Neural cell (in vitro differentiated cells): Measurements from ENCODE around the gene UFD1. TPM values are rescaled to one million over a fixed set of nuclear protein-coding genes. Genes with fewer than 3 reads are reported as not detected.

ENCODE experiments used
- H2AFZ ChIP-seq: fragments of 200-600, 300-800 bp; sonication (generic), shearing (Covaris generic); 2 replicates; pipeline ENCODE4 v1.6.0; 2014; ENCODE audit warnings: low read depth, mild to moderate bottlenecking, antibody characterized with exemption, low read length, moderate library complexity
- H3F3A ChIP-seq: fragments of 200-600 bp; shearing (Covaris generic); 2 replicates; pipeline ENCODE4 v1.6.1; 2016; ENCODE audit warnings: mild to moderate bottlenecking, moderate library complexity, mixed read lengths, antibody characterized with exemption, low read length; ENCODE audit not compliant: insufficient read depth, poor library complexity, severe bottlenecking
- H3K27ac ChIP-seq: fragments of 200-600, 300-800 bp; sonication (generic), shearing (Covaris generic); 2 replicates; pipeline ENCODE4 v1.5.1; 2014; ENCODE audit warnings: mild to moderate bottlenecking, low read length, moderate library complexity
- H3K27me3 ChIP-seq: fragments of 300-800, 200-600 bp; sonication (generic), shearing (Covaris generic); 2 replicates; pipeline ENCODE4 v1.6.0; 2014; ENCODE audit warnings: mild to moderate bottlenecking, low read depth, low read length, moderate library complexity; ENCODE audit not compliant: insufficient read depth
- H3K36me3 ChIP-seq: fragments of 300-800, 200-600 bp; sonication (generic), shearing (Covaris generic); 2 replicates; pipeline ENCODE4 v1.5.1; 2014; ENCODE audit warnings: mild to moderate bottlenecking, antibody characterized with exemption, low read length, moderate library complexity; ENCODE audit not compliant: insufficient read depth
- H3K4me2 ChIP-seq: fragments of 300-800, 200-600 bp; sonication (generic), shearing (Covaris generic); 2 replicates; pipeline ENCODE4 v1.6.0; 2014; ENCODE audit warnings: mild to moderate bottlenecking, low read length
- H3K4me3 ChIP-seq: fragments of 300-800, 200-600 bp; sonication (generic), shearing (Covaris generic); 2 replicates; pipeline ENCODE4 v1.5.1; 2014; ENCODE audit warnings: mild to moderate bottlenecking, low read length, moderate library complexity
- H3K79me2 ChIP-seq: fragments of 200-600 bp; shearing (Covaris generic); replicated peaks from 2 replicates; pipeline ENCODE4 v1.6.0; 2014; ENCODE audit warnings: mild to moderate bottlenecking, low read length, moderate library complexity; ENCODE audit not compliant: insufficient read depth
- H3K9ac ChIP-seq: fragments of 300-800, 200-600 bp; sonication (generic), shearing (Covaris generic); 2 replicates; pipeline ENCODE4 v1.6.1; 2016; ENCODE audit warnings: mild to moderate bottlenecking, low read length, mixed read lengths
- H3K9me2 ChIP-seq: fragments of 200-600 bp; shearing (Covaris generic); 2 replicates; pipeline ENCODE4 v1.6.1; 2016; ENCODE audit warnings: mild to moderate bottlenecking, low read length, mixed read lengths; ENCODE audit not compliant: insufficient read depth
- H3K9me3 ChIP-seq: fragments of 200-600, 300-800 bp; sonication (generic), shearing (Covaris generic); 2 replicates; pipeline ENCODE4 v1.6.1; 2016; ENCODE audit warnings: mild to moderate bottlenecking, mixed run types, low read length, moderate library complexity, mixed read lengths
- H4K20me1 ChIP-seq: fragments of 200-600 bp; shearing (Covaris generic); 2 replicates; pipeline ENCODE4 v1.6.1; 2016; ENCODE audit warnings: mild to moderate bottlenecking, mixed run types; ENCODE audit not compliant: insufficient read depth
- EP300 ChIP-seq: fragments of 450-650 bp; conservative IDR thresholded peaks from 2 replicates; pipeline ENCODE4 v1.6.1; 2014; ENCODE audit warnings: antibody characterized with exemption, mild to moderate bottlenecking, moderate library complexity; ENCODE audit not compliant: poor library complexity, severe bottlenecking
- EZH2 ChIP-seq: fragments of 200-600, 300-800 bp; shearing (Covaris generic), sonication (generic); IDR thresholded peaks from 2 replicates; pipeline ENCODE4 v1.6.1; 2014; ENCODE audit warnings: antibody characterized with exemption, low read length, borderline replicate concordance, mild to moderate bottlenecking; ENCODE audit not compliant: insufficient read depth, poor library complexity, severe bottlenecking
- MXI1 ChIP-seq: fragments of 450-650 bp; conservative IDR thresholded peaks from 2 replicates; pipeline ENCODE4 v1.6.1; 2014; ENCODE audit warnings: antibody characterized with exemption, mild to moderate bottlenecking; ENCODE audit not compliant: poor library complexity, severe bottlenecking
- POLR2AphosphoS5 ChIP-seq: IDR thresholded peaks from 2 replicates; pipeline ENCODE4 v1.6.1; 2012
- RAD21 ChIP-seq: fragments of 450-650 bp; conservative IDR thresholded peaks from 2 replicates; pipeline ENCODE4 v1.6.1; 2014; ENCODE audit warnings: antibody characterized with exemption, mild to moderate bottlenecking, moderate library complexity
- SMC3 ChIP-seq: fragments of 450-650 bp; conservative IDR thresholded peaks from 2 replicates; pipeline ENCODE4 v1.6.1; 2014; ENCODE audit warnings: antibody characterized with exemption, mild to moderate bottlenecking, moderate library complexity; ENCODE audit not compliant: poor library complexity
- TAF1 ChIP-seq: IDR thresholded peaks from 2 replicates; pipeline ENCODE4 v1.6.1; 2012; ENCODE audit warnings: low read depth
- polyA plus RNA-seq: library from polyadenylated mRNA; depleted of rRNA; stranded (reverse); fragments of >200 nt; gene quantifications from 2 replicates; pipeline ENCODE4 v1.2.3, GENCODE V29; 2014
- TF ChIP-seq, protein P1 (sequence below): IDR thresholded peaks from 2 replicates; pipeline ENCODE4 v1.6.1; 2012; ENCODE audit warnings: borderline replicate concordance
- TF ChIP-seq, protein P2 (sequence below): fragments of 450-650 bp; IDR thresholded peaks from 2 replicates; pipeline ENCODE4 v1.5.1; 2014; ENCODE audit warnings: antibody characterized with exemption, mild to moderate bottlenecking, moderate library complexity; ENCODE audit not compliant: poor library complexity, severe bottlenecking

Gene UFD1
- polyA plus RNA-seq, 1 donor from 2014 or later = 56.9 TPM

DNA sequence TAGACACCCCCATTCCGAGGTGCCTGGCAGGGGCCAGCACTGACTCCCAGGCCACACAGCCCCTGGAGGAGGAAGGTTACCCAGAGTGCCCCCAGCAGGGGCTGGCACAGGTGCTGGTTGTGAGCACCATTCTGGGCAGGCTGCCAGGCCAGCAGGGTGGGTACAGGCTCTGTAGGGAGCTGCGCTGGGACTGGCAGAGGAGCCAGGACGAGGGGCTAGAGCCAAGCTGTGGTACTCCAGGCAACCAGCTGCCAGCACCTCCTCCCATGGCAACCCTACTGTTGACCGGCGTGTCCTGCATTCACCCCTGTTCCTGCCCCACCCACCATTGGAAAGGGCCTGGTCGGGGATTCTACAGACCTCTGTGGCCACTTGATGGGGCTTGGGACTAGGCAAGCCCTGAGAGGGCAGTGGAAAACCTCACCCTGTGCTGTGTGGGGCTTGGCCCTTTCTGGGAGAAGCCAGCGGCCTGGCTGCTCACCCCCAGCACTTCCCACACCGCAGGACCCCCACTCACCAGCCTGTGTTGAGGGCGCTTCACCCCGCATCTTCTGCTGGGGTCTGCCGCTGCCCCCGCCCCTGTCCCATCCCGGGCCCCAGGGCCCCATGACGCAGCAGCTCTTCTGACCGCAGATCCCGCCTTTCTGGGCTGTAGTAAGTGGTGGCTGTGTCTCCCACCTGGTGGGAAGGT lies 43.3 kb upstream of the UFD1 start:
- Histone ChIP-seq H3K79me2 (no peaks in the 10 kb centered on the region), H4K20me1 (no peaks in the 10 kb centered on the region), H3K4me2 (no peak overlapping the region)

DNA sequence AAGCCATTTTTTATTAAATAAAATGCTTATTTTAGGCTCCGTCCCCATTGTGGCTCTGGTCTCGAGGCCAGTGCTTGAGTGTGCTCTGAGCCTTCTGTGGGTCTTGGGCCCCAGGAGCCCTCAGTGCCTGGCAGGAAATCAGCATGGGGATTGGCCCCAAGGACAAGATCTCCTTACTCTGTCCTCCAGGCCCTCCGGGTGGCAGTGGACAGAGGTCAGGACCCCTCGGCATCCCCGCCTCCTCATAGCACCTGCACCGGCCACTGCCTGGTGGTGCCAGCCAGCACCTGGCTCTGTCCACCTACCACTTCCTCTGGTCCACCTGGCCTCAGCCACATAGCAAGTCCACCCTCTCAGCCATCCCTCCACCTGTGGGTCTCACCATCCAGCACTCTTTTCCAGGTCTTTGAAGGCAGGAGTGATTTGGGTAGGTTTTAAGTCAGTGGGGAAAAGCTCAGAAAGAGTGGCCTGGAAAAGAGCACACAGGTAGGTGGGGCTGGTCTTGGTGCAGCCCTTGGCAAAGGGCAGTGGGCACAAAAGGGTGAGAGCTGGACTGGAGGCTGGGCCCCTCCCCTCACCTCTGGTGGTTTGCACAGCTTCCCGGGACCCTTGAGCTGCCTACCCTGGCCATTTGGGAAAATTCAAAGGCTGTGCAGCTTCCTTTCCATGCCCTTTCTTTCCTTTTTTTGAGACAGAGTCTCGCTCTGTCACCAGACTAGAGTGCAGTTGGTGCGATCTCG lies 41.7 kb upstream of the UFD1 start:
- Histone ChIP-seq H3K9me2 (no peaks in the 10 kb centered on the region), H3K4me3 (no peak overlapping the region), H3K4me2 (no peak overlapping the region), H3F3A (no peaks in the 10 kb centered on the region), H3K36me3 (no peaks in the 10 kb centered on the region), H3K27me3 (peaks cover 41% of the 10 kb centered on the region), H4K20me1 (no peaks in the 10 kb centered on the region), H3K79me2 (no peaks in the 10 kb centered on the region), H2AFZ (no peak overlapping the region), H3K9me3 (no peaks in the 10 kb centered on the region), H3K9ac (no peak overlapping the region), H3K27ac (no peak overlapping the region)
- TF ChIP-seq RAD21 = no peak
- no peak for TF ChIP-seq POLR2AphosphoS5
- TF ChIP-seq SMC3 = no peak
- TF ChIP-seq, protein P1, sequence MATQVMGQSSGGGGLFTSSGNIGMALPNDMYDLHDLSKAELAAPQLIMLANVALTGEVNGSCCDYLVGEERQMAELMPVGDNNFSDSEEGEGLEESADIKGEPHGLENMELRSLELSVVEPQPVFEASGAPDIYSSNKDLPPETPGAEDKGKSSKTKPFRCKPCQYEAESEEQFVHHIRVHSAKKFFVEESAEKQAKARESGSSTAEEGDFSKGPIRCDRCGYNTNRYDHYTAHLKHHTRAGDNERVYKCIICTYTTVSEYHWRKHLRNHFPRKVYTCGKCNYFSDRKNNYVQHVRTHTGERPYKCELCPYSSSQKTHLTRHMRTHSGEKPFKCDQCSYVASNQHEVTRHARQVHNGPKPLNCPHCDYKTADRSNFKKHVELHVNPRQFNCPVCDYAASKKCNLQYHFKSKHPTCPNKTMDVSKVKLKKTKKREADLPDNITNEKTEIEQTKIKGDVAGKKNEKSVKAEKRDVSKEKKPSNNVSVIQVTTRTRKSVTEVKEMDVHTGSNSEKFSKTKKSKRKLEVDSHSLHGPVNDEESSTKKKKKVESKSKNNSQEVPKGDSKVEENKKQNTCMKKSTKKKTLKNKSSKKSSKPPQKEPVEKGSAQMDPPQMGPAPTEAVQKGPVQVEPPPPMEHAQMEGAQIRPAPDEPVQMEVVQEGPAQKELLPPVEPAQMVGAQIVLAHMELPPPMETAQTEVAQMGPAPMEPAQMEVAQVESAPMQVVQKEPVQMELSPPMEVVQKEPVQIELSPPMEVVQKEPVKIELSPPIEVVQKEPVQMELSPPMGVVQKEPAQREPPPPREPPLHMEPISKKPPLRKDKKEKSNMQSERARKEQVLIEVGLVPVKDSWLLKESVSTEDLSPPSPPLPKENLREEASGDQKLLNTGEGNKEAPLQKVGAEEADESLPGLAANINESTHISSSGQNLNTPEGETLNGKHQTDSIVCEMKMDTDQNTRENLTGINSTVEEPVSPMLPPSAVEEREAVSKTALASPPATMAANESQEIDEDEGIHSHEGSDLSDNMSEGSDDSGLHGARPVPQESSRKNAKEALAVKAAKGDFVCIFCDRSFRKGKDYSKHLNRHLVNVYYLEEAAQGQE = no peak
- TF ChIP-seq EP300 = no peak
- no peak for TF ChIP-seq EZH2
- no peak for TF ChIP-seq MXI1
- TF ChIP-seq, protein P2, sequence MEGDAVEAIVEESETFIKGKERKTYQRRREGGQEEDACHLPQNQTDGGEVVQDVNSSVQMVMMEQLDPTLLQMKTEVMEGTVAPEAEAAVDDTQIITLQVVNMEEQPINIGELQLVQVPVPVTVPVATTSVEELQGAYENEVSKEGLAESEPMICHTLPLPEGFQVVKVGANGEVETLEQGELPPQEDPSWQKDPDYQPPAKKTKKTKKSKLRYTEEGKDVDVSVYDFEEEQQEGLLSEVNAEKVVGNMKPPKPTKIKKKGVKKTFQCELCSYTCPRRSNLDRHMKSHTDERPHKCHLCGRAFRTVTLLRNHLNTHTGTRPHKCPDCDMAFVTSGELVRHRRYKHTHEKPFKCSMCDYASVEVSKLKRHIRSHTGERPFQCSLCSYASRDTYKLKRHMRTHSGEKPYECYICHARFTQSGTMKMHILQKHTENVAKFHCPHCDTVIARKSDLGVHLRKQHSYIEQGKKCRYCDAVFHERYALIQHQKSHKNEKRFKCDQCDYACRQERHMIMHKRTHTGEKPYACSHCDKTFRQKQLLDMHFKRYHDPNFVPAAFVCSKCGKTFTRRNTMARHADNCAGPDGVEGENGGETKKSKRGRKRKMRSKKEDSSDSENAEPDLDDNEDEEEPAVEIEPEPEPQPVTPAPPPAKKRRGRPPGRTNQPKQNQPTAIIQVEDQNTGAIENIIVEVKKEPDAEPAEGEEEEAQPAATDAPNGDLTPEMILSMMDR = no peak

More for the DNA sequence above, 43.3 kb upstream of the UFD1 start:
- Histone ChIP-seq H3K36me3 (no peaks in the 10 kb centered on the region), H3K27ac (no peak overlapping the region), H3K9ac (no peak overlapping the region), H2AFZ (no peak overlapping the region), H3K9me2 (no peaks in the 10 kb centered on the region), H3K9me3 (no peaks in the 10 kb centered on the region), H3K4me3 (no peak overlapping the region), H3K27me3 (peaks cover 45% of the 10 kb centered on the region), H3F3A (no peaks in the 10 kb centered on the region)
- TF ChIP-seq MXI1 = no peak
- TF ChIP-seq SMC3 = no peak
- TF ChIP-seq, protein P2 = no peak
- no peak for TF ChIP-seq TAF1
- TF ChIP-seq, protein P1 = no peak
- TF ChIP-seq EZH2 = no peak
- TF ChIP-seq RAD21 = no peak
- TF ChIP-seq EP300 = no peak
- no peak for TF ChIP-seq POLR2AphosphoS5
